SU-DHL-6 (cell line): ENCODE measurements around the gene HSPA9.

Source experiments
- H2AFZ ChIP-seq: fragments of 200-600 bp; sonication (generic); 2 replicates; pipeline ENCODE4 v1.6.1; 2014; ENCODE audit warnings: low read depth, mild to moderate bottlenecking, moderate library complexity, mixed read lengths, antibody characterized with exemption, low read length; ENCODE audit not compliant: severe bottlenecking
- H3F3A ChIP-seq: fragments of 200-600 bp; shearing (Covaris generic); 2 replicates; pipeline ENCODE4 v1.6.0; 2016; ENCODE audit warnings: antibody characterized with exemption, mild to moderate bottlenecking; ENCODE audit not compliant: insufficient read depth
- H3K27ac ChIP-seq: fragments of 200-600 bp; sonication (generic); 2 replicates; pipeline ENCODE4 v1.5.1; 2016; ENCODE audit warnings: low read depth, mild to moderate bottlenecking, low read length, moderate library complexity, mixed read lengths
- H3K27me3 ChIP-seq: fragments of 200-600 bp; sonication (generic), shearing (Covaris generic); 2 replicates; pipeline ENCODE4 v1.6.0; 2014; ENCODE audit warnings: mild to moderate bottlenecking, low read length
- H3K36me3 ChIP-seq: fragments of 200-600 bp; sonication (generic); 2 replicates; pipeline ENCODE4 v1.6.1; 2014; ENCODE audit warnings: mild to moderate bottlenecking, low read length, mixed read lengths
- H3K4me2 ChIP-seq: fragments of 300-600, 200-600 bp; shearing (Covaris generic), sonication (generic); 2 replicates; pipeline ENCODE4 v1.6.0; 2014; ENCODE audit warnings: low read length, low read depth, mild to moderate bottlenecking; ENCODE audit not compliant: poor library complexity, severe bottlenecking
- H3K4me3 ChIP-seq: fragments of 200-600 bp; sonication (generic); 2 replicates; pipeline ENCODE4 v1.5.1; 2014; ENCODE audit warnings: antibody characterized with exemption, low read length, mild to moderate bottlenecking, mixed read lengths; ENCODE audit not compliant: insufficient read depth, poor library complexity, severe bottlenecking
- H3K79me2 ChIP-seq: fragments of 200-600 bp; sonication (generic); 2 replicates; pipeline ENCODE4 v1.6.1; 2014; ENCODE audit warnings: mild to moderate bottlenecking, low read length, moderate library complexity; ENCODE audit not compliant: insufficient read depth
- H3K9ac ChIP-seq: fragments of 200-600 bp; sonication (generic); 2 replicates; pipeline ENCODE4 v1.7.0; 2014; ENCODE audit warnings: mild to moderate bottlenecking, low read length
- H3K9me2 ChIP-seq: fragments of 200-600 bp; sonication (generic); replicated peaks from 2 replicates; pipeline ENCODE4 v1.6.1; 2014; ENCODE audit warnings: low read length; ENCODE audit not compliant: insufficient read depth
- H3K9me3 ChIP-seq: fragments of 200-600 bp; sonication (generic); 2 replicates; pipeline ENCODE4 v1.6.1; 2014; ENCODE audit warnings: low read length, mixed read lengths; ENCODE audit not compliant: insufficient read depth
- H4K20me1 ChIP-seq: fragments of 200-600 bp; sonication (generic); 2 replicates; pipeline ENCODE4 v1.6.1; 2014; ENCODE audit warnings: low read depth, mild to moderate bottlenecking, antibody characterized with exemption, low read length, moderate library complexity, mixed read lengths
- EZH2phosphoT487 ChIP-seq: fragments of 200-600 bp; sonication (generic), shearing (Covaris generic); conservative IDR thresholded peaks from 2 replicates; pipeline ENCODE4 v1.6.1; 2018; ENCODE audit warnings: mild to moderate bottlenecking, antibody characterized with exemption, low read length, moderate library complexity, mixed read lengths
- TF ChIP-seq, protein P1 (sequence below): fragments of 200-600 bp; sonication (generic); IDR thresholded peaks from one replicate; pipeline ENCODE4 v1.5.1; 2017; ENCODE audit warnings: antibody characterized with exemption, mild to moderate bottlenecking, low read length, moderate library complexity; ENCODE audit not compliant: insufficient read depth, poor library complexity, severe bottlenecking

HSPA9 gene

DNA sequence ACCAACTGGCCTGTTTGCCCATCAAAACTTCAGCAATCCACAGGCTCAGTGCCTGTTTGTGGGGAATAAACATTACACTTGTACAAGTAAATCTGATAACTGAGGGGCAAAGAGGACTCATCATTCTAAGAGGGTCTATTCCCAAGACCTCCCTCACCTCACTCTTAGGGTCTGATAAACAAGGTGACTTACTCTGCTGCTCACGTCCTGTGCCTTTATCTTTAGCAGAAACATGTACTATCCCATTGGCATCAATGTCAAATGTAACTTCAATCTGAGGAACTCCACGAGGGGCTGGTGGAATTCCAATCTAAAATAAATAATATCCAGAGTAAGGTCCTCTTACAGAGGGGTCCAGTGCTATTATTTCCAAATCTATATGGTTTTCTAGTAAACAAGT, 17.5 kb downstream of the HSPA9 start:
- H3K9ac ChIP-seq: no peak overlapping the region
- no peak overlapping the region for H3K27ac ChIP-seq
- no peak overlapping the region for H2AFZ ChIP-seq
- TF ChIP-seq, protein P1, sequence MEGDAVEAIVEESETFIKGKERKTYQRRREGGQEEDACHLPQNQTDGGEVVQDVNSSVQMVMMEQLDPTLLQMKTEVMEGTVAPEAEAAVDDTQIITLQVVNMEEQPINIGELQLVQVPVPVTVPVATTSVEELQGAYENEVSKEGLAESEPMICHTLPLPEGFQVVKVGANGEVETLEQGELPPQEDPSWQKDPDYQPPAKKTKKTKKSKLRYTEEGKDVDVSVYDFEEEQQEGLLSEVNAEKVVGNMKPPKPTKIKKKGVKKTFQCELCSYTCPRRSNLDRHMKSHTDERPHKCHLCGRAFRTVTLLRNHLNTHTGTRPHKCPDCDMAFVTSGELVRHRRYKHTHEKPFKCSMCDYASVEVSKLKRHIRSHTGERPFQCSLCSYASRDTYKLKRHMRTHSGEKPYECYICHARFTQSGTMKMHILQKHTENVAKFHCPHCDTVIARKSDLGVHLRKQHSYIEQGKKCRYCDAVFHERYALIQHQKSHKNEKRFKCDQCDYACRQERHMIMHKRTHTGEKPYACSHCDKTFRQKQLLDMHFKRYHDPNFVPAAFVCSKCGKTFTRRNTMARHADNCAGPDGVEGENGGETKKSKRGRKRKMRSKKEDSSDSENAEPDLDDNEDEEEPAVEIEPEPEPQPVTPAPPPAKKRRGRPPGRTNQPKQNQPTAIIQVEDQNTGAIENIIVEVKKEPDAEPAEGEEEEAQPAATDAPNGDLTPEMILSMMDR: no peak
- no peak for TF ChIP-seq EZH2phosphoT487
- no peaks in the 10 kb centered on the region for H3K27me3 ChIP-seq
- H3K9me2 ChIP-seq: no peaks in the 10 kb centered on the region
- H3K9me3 ChIP-seq: no peaks in the 10 kb centered on the region
- no peak overlapping the region for H3K4me3 ChIP-seq
- peaks cover 3% of the 10 kb centered on the region; the same call in 1 of the 2 replicates for H3K79me2 ChIP-seq
- peaks cover 68% of the 10 kb centered on the region for H3K36me3 ChIP-seq
- H3F3A ChIP-seq: peaks cover 40% of the 10 kb centered on the region
- peaks cover 11% of the 10 kb centered on the region; the same call in 1 of the 2 replicates for H4K20me1 ChIP-seq
- no peak overlapping the region for H3K4me2 ChIP-seq

DNA sequence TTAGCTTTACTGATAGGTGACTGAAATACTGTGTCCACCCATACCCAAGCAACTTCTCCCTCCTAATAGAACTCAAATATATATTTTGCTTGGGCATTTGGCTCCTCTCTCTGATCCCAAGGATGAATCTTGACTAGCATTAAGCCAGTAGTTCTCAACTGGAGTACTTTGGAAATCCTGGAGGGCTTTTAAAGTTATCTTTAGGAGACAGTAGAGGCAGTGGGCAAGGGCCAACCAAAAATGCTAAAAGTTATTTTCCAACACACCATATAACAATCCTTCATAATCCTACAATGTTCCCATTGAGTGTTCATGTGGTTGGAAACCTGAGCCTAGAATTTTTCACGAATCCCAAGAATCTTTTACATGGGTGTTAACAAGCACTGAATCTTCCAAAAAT, 21.1 kb downstream of the HSPA9 start:
- Histone ChIP-seq H3K4me3 (no peak overlapping the region), H3K9me2 (no peaks in the 10 kb centered on the region), H3K27me3 (no peaks in the 10 kb centered on the region), H3K27ac (no peak overlapping the region), H3K9me3 (no peaks in the 10 kb centered on the region), H3K36me3 (peaks cover 47% of the 10 kb centered on the region), H3F3A (peaks cover 47% of the 10 kb centered on the region), H4K20me1 (0 out of 2 replicates have a peak, but pooled peaks cover 7% of the 10 kb centered on the region), H3K79me2 (peaks cover 6% of the 10 kb centered on the region), H2AFZ (no peak overlapping the region), H3K9ac (no peak overlapping the region), H3K4me2 (no peak overlapping the region)
- TF ChIP-seq, protein P1: no peak
- TF ChIP-seq EZH2phosphoT487: no peak

DNA sequence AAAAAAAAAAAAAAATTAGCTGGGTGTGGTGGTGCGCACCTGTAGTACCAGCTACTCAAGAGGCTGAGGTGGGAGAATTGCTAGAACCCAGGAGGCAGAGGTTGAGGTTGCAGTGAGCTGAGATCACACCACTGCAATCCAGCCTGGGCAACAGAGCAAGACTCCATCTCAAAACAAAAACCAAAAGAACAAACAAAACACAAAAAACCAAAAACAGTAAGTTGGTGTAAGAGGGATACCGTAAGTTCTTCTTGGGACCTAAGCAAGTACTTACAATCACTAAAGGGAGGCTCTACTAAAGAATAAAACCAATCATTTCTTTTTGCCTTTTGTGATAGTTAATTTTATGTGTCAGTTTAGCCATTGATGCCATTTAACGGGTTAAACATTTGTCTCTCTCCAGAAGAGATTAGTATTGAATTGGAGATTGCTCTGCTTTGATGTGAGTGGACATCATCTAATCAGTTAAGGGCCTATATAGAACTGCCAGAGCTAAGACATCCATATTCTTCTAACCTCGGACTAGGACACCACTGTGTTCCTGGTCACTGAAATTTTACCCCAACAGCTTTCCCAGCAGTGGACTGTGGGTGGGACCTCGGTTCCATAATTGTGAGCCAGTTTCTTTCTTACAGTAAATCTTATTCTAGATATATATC, 21.6 kb downstream of the HSPA9 start:
- TF ChIP-seq EZH2phosphoT487: no peak
- TF ChIP-seq, protein P1: no peak
- no peak overlapping the region for H3K27ac ChIP-seq
- no peak overlapping the region for H2AFZ ChIP-seq
- H3K9me3 ChIP-seq: no peaks in the 10 kb centered on the region
- H3K4me2 ChIP-seq: no peak overlapping the region
- peaks cover 47% of the 10 kb centered on the region for H3F3A ChIP-seq
- no peaks in the 10 kb centered on the region for H3K27me3 ChIP-seq
- H3K79me2 ChIP-seq: peaks cover 12% of the 10 kb centered on the region
- peaks cover 42% of the 10 kb centered on the region for H3K36me3 ChIP-seq
- H3K9ac ChIP-seq: no peak overlapping the region
- no peak overlapping the region for H3K4me3 ChIP-seq
- no peaks in the 10 kb centered on the region for H3K9me2 ChIP-seq
- H4K20me1 ChIP-seq: 0 out of 2 replicates have a peak, but pooled peaks cover 7% of the 10 kb centered on the region
